ENCODE results near the gene WNK1.
"Not testable (repeated sequence)": the region's sequence is repeated elsewhere in the genome, so short reads cannot be mapped to it uniquely, and the experiment has no call there.

WNK1 gene

DNA sequence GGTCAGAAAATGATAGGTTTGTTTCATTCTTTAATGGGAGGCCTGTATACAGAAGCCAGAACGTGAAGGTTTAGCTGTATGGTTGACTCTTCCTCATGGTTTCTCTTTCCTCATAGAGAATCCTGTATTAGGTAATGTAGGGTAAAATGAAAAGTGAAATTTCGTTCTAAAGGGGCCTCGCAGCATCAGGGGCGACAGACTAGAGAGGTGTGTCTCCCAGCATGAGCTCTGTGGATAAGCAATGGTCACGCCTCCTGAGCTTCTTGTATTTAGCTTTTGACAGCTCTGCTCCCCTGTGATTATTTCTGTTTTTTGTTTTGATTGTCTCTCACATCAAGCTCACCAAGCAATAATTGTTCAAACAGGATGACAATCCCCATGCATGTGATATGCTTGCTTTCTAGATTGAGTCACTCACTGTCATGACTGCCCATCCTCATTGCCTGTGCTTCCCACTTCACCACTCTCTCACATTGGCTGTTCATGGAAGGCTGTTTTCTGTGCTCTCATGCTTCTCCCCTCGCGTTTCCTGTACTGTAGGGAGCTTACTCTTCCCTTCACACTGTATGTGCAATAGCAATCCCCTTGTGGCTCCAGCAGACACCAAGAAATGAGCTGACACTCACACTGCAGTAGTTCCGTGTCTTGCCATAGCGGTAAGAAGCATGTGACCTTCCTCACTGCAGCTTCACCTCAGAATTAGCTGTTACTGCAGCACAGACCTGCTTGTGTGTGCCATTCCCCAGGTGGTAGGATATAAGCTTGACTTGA is 153.1 kb downstream of the WNK1 start:
- in situ Hi-C loops (cut with MboI; ENCODE audit: low sequenced_read_pairs), result no loop called here

DNA sequence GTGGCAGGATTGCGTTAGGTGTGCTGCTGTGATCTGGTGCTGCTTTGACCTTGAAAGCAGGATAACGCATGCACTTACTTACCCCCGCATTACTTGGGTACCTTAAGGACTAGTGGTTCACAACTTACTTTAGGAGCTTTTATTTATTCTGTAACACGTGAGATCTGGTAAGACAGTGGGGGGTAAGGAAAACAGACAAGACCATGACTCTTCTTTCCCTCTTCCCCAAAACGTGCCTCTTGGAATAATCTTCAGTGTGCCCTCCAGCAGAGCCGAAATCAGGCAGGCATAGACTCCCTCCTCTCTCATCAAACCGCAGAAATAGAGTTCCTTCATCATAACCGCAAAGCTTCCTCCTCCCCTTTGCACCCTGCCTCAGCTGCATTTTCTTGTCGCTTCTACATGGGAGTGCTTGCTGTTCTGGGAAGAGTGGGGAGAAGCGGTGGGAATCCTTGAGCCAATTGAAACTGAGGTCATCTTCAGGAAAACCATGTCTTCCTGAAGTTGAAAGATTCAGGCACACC is 153.7 kb downstream of the WNK1 start:
- in situ Hi-C loops (cut with MboI; ENCODE audit: low sequenced_read_pairs), result no loop called here

DNA sequence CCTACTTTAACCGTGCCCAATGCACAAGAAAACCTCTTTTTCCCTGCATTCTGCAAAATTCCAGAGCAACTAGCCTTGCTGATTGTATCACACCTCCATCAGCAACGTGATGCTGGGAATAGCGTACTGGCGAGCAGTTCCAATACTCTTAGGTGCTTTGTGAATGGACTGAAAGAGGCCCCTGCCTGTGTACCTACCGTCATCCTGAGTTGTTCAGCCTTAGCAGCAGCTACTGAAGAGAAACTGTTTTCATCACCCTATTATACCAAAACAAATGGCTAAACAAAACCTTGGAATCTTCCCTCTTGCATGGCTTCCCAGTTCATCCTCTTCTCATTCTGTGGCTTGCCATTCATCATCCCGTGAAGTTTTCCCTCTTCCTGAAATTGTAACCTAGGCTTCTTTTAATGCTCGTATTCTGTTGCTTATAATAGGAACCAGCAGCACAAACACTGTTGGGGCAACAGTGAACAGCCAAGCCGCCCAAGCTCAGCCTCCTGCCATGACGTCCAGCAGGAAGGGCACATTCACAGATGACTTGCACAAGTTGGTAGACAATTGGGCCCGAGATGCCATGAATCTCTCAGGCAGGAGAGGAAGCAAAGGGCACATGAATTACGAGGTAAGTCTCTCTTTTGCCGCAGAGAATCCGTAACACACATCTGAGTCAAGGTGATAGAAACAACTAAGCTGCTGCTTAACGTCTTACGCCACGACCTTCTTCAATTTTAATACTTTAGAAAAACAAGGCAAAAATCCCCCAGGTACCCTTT is 155.2 kb downstream of the WNK1 start:
- in situ Hi-C loops (cut with MboI; ENCODE audit: low sequenced_read_pairs), result no loop called here

DNA sequence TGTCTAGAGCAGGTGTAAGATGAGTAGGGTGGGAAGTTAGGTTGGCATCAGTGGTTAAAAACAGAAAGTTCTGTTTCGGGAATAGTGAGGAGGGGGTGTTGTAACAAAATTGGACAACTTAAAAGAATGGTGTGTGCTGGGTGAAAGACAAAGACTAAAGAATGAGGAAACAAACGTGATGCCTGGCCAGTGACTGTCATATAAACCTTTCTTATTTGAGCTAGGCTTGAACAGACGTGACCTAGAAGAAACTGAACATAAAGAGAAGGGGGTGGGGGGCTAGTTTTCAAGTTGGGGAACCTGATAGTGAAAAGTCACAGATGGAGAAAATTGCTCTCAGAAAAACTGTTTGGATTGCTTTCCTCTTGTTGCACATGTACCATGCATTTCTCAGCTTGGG is 157.5 kb downstream of the WNK1 start:
- in situ Hi-C loops (cut with MboI; ENCODE audit: low sequenced_read_pairs), result no loop called here

DNA sequence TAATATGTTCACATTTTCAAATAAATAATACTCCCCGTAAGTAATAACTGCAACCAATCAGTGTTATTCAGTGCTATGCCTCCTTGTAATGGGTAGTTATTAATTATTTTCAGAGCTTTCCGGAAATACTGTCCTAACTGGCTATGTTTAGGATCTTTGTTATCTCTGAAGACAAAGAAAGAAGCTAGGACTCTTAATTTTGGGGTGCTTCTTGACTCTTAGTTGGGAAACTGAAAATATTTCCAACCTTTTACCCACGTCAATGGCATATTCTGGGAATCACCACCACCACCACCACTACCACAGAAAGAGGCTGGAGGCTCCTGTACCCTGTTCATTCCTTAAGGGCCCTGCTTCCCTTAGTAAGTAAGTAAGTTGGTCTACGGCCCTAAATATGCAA is 158.0 kb downstream of the WNK1 start:
- in situ Hi-C loops (cut with MboI; ENCODE audit: low sequenced_read_pairs), result no loop called here

DNA sequence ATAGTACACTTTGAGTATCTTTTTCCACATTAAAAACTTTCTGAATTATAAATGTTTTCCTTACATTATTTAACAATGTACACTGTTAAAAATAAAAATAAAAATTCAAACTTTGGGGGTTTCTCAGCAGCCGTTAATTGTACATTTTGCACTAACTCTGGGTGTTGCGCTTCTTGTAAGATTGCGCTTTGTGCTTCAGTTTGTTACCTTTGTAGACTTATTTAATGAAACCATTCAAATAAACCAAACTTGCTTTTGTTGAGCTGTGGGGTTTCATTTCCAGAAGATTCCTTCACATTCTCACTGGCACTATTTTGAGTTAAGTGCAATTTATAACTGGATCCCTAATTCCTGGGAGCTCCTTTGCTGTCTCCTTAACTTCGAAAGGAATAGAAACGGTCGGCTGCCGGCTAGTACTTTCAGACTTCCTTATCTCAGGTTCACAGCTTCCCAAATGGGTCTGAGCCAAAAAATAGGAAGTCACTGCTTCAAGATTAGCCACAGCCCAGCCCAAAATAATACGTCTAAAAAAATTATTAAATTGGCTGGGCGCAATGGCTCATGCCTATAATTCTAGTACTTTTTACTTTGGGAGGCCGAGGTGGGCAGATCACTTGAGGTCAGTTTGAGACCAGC is 158.9 kb downstream of the WNK1 start:
- in situ Hi-C loops (cut with MboI; ENCODE audit: low sequenced_read_pairs), result no loop called here

DNA sequence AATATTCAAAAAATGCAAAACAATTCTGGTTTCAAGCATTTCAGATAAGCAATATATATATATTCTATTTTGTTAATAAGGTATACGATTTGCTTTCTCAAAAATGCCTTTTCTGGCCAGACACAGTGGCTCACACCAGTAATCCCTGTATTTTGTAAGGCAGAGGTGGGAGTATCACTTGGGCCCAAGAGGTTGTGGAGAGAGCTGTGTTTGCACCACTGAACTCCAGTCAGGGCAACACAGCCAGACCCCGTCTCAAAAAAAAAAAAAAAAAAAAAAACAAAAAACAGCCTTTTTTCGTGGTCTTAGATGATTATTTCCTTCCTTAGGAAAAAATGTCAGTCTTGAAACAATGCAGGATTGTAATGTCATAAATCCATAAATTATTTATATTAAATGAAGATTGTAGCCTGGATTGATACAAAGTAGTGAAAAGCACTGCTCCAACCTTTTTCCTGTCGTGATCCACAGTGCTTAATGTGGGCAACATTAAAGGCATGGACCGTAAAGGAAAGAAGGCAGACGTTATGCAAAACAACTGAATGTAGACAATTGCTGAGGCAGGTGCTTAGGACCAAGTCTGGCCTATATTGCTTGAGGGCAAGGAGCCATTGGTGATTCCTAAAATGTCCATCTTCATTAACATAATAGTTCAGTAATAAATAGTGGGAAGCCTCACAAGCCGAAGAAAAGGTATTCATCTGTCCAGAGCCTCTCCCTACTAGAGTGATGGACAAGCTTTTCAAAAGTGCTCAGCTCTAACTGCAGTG is 160.3 kb downstream of the WNK1 start:
- in situ Hi-C loops (cut with MboI; ENCODE audit: low sequenced_read_pairs), result no loop called here

DNA sequence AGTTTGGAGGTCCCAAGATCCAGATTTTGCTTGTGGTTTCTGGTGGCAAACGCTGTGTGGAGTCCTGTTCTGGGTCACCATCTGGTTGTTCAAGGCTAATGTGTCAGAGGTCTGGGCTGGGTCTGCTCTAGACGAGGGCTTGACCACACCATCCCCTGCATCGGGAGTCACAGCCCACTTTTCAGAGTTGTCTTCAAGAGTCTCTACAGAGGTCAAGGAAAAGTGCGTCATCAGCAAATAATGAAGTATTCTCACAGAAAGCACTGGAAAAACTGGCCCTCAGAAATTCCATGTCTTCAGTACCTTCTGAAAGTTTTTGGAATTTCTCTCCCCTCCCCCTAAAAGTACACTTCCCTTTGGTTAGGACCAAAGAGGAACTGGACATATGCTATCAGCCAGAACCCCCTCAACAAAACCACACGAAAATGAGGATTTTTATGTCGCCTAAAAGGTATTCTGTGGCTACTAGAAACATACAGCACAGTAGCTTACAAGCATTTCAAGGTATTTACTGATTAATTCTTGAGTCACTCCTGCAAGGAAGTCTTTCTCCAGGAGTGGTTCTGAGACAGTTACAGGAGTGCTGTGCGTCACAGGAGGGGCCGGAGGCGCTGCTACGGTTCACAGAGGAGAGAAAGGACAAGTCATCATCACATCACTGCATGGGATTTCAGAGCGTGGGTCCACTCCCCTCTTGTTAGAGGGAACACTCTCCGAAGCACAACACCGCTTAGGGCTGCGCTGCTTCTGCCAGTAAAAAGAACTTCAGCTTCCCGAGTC is 161.7 kb downstream of the WNK1 start:
- in situ Hi-C loops (cut with MboI; ENCODE audit: low sequenced_read_pairs), result no loop called here

DNA sequence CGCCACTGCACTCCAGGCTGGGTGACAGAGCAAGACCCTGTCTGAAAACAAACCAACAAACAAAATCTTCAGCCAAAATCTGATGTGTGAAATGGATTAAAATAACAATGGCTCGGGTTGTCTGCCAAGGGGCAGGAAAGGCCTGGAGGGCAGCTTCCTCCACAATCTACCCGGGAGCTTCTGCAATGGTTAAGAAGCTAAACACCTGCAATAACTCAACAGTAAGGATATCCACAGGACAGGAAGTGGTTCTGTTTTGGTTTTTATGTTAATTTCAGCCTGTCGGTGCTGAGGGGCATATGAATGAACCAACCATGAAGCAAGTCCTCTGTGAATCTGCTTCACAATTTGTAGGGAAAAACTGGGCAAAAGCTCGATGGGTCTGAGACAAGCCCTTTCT is 162.7 kb downstream of the WNK1 start:
- in situ Hi-C loops (cut with MboI; ENCODE audit: low sequenced_read_pairs), result no loop called here

DNA sequence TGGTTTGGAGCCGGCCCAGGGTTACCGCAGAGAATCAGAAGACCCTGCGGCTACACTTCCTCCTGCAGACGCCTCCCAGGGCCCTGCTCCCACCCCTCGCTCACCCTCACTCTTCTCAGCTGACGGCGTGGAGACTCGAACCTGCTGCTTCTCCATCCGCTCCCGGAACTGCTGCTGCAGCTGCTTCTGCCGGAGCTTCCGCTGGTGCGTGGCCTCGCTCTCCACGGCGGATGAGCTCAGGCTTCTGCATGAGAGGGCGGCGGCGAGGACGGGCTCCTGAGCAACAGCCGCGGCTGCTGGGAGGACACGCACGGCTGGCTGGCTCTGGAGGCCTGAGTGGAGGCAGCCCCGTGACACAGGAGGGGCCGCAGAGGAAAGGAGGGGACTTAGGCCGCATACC is 163.9 kb downstream of the WNK1 start:
- in situ Hi-C loops (cut with MboI; ENCODE audit: low sequenced_read_pairs), result no loop called here

DNA sequence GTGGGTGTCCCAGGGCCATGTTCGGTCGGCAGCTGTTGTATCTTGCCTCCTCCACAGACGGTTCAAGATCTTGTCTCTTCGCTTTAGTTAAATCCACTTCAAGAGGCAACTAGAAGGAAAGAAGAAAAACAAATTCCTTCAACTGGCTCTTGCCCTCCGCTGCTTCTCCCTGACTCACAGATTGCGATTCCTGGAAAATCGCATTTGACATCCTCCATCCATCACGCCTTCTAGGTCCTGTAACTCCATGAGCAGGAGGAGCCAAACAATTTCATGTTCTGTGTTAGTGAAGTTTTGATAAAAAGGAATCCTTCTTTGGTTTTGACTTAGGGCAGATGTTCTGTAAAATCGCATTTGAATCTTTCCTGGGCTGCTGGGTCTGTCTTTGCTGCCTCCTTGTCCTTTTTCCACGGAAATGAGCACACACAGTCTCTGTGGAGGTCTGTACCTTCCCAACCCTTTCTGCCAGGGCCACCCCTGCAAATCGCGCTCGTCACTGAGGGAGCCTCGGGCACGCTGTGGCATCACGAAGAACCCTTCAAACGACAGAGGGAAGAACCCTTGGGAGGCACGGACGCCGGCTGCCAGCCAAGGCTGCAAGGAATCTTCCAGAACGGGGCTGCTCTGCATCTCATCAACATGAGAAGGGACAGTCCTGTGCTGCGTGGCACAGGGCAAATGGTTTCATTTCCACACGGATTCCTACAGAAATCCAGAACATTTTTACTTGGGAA is 164.5 kb downstream of the WNK1 start:
- in situ Hi-C loops (cut with MboI; ENCODE audit: low sequenced_read_pairs), result no loop called here

DNA sequence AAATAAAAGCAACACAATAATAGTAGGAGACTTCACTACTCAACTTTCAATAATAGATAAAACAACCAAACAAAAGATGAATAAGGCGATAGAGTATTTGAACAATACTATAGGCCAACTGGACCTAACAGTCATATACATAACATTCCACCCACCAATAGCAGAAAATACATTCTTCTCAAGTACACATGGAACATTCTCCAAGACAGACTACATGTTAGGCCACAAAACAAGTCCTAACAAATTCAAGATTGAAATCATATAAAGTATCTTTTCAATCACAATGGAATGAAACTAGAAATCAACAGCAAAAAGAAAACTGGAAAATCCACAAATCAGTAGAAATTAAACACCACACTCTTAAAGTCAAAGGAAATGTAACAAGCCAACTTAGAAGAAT is 168.3 kb downstream of the WNK1 start:
- in situ Hi-C loops (cut with MboI; ENCODE audit: low sequenced_read_pairs), result no loop called here

DNA sequence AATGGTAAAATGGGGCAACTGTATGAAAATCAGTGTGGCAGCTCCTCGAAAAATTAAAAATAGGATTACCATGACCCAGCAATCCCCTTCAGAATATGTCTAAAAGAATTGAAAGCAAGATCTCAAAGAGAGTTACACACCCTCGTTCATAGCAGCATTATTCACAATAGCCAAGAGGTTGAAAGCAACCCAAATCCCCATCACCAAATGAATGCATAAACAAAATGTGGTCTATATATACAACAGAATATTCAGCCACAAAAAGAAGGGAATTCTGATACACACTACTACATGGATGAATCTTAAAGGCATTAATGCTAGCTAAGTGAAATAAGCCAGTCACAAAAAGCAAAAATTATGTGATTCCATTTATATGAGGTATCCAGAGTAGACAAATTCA is 169.9 kb downstream of the WNK1 start:
- in situ Hi-C loops (cut with MboI; ENCODE audit: low sequenced_read_pairs), result no loop called here

DNA sequence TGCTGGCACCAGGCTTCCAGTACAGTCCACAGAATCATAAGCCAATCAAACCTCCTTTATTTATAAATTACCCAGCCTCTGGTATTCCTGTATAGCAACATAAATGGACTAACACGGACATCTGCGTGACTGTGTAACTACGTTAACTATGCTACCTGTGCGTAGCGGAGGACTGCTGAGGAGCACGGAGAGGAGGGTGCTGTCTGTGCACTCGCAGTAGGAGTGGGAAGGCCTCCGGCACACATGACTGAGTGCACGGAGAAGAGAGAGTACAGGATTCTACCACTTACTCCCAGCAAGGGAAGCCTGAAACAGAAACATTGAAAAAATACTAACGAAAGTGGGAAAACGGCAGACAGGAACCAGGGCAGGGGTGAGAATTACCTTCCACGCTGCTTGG is 174.3 kb downstream of the WNK1 start:
- in situ Hi-C loops (cut with MboI; ENCODE audit: low sequenced_read_pairs), result no loop called here

DNA sequence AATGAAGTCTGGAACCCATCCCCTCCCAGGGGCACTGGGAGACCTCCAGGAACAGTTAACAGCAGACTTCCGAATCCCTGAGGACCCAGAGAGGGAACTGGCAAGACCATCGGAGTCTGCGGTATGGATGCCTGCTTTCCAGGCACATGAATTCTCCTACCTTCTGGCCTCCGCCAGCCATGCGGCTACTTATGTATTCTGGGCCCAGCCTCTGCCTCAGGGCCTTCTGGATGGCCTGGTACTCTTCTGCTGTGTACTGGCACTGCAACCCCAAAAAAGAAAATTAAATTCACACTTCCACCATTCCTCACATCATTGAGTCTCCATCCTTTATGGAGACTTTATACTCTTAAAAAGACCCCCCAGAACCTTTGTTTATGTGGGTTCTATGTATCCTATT is 178.7 kb downstream of the WNK1 start:
- in situ Hi-C loops (cut with MboI; ENCODE audit: low sequenced_read_pairs), result no loop called here

DNA sequence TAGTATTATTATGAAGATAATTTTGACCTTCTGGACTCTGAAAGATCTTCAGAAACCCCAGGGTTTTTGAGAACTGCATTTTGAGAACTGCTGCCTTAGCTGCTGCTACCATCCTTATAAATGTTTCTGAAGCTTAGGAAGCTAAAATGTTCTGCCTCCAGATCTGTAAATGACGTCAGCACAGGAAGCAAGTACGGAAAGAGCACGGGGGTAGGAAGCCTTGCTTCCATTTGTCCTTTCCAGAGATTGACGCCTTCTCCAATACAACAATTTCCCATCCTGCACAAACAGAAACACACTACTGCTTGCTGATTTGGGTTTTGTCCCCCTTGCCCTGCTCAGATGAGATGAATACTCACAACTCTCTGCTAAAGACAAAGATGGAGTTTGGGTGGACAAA is 179.2 kb downstream of the WNK1 start:
- in situ Hi-C loops (cut with MboI; ENCODE audit: low sequenced_read_pairs), result no loop called here

DNA sequence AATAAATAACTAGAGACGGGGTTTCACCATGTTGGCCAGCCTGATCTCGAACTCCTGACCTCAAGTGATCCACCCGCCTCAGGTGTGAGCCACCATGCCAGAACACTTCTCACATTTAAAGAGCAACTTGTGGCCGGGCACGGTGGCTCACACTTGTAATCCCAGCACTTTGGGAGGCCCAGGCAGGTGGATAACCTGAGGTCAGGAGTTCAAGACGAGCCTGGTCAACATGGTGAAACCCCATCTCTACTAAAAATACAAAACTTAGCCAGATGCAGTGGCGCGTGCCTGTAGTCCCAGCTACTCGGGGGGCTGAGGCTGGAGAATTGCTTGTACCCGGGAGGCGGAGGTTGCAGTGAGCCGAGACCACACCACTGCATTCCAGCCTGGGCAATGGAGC is 183.5 kb downstream of the WNK1 start:
- in situ Hi-C loops (cut with MboI; ENCODE audit: low sequenced_read_pairs), result not testable (repeated sequence)

DNA sequence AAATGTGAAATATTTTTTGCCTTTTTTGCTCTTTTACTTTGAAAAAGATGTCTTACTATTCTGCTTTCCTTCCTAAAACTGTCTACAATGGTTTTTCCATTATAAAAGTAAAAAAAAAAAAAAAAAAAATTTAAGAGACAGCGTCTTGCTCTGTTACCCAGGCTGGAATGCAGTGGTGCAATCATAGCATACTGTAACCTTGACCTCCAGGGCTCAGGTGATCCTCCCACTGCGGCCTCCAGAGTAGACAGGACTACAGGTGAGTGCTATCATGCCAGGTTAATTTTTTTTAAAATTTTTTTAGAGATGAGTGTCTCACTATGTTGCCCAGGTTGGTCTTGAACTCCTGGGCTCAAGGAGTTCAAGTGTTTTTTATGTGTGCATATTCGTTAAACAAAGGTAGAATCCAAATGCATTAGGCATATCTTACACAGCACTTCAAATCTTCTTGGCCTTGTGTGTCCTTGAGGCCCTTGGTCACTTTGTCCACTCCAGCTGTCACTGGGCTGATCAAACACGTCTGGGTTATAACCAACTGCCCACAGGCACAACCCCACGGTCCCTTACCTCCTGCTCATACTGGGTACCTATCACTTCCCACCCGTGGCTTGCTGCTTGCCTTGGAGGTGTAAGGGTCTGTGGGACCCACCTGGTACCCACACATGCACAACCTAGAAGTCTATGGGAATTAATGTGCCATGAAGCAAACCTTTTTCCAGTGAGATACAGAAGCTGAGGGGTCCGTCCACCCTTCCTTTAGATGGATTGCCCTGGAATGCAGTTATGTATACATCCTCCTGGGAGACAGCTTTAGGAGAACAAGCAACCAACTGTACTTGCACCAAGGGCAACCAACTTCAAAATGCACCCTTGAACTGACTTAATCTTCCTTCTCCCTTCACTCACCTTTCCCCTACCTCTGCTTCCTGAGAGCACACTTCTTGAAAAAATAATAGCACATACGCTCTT is 184.3 kb downstream of the WNK1 start:
- in situ Hi-C loops (cut with MboI; ENCODE audit: low sequenced_read_pairs), result no loop called here
